ENCODE measurements around the gene ANO4. TPM values are rescaled to one million over a fixed set of nuclear protein-coding genes. Genes with fewer than 3 reads are reported as not detected.

ANO4 gene
- total and polyA plus RNA-seq, 8 donors = 0.37 TPM; not detected in 7

- Histone ChIP-seq H3K36me3 (no peaks in the 10 kb centered on the region), H3K9me3 (no peaks in the 10 kb centered on the region), H3K27ac (no peak overlapping the region), H3K4me1 (no peaks in the 10 kb centered on the region), H3K27me3 (no peaks in the 10 kb centered on the region), H3K4me3 (no peak overlapping the region)
- TF ChIP-seq CTCF (IDR thresholded peaks at IDR 0.05) = no peak
- TF ChIP-seq POLR2AphosphoS5 (IDR thresholded peaks at IDR 0.05) = no peak
- no peak for TF ChIP-seq EP300 (IDR thresholded peaks at IDR 0.05)
- no peak for TF ChIP-seq POLR2A (IDR thresholded peaks at IDR 0.05)
- no peak for DNase-seq
- WGBS, 5 donors = 0% methylated on average over 1 of the region's 1 CpG
- intact Hi-C loops (cut with DNase I; ENCODE audit: low total_unique reads) = no loop called here
Observed at GRCh38 chr12:101050631-101051030, 256.1 kb downstream of the ANO4 start.

- no peak for TF ChIP-seq EP300 (IDR thresholded peaks at IDR 0.05)
- TF ChIP-seq POLR2AphosphoS5 (IDR thresholded peaks at IDR 0.05) = no peak
- no peak for TF ChIP-seq CTCF (IDR thresholded peaks at IDR 0.05)
- no peak for TF ChIP-seq POLR2A (IDR thresholded peaks at IDR 0.05)
- no peak overlapping the region for H3K27ac ChIP-seq
- DNase-seq = no peak
- no peaks in the 10 kb centered on the region for H3K27me3 ChIP-seq
- no peaks in the 10 kb centered on the region for H3K36me3 ChIP-seq
- intact Hi-C loops (cut with DNase I; ENCODE audit: low total_unique reads) = no loop called here
- no peaks in the 10 kb centered on the region for H3K4me1 ChIP-seq
- no peaks in the 10 kb centered on the region for H3K9me3 ChIP-seq
- H3K4me3 ChIP-seq = no peak overlapping the region
Observed at GRCh38 chr12:101051151-101051550, 256.6 kb downstream of the ANO4 start.

- Histone ChIP-seq H3K9me3 (no peaks in the 10 kb centered on the region), H3K4me1 (no peaks in the 10 kb centered on the region), H3K27ac (no peak overlapping the region), H3K36me3 (no peaks in the 10 kb centered on the region), H3K4me3 (no peak overlapping the region), H3K27me3 (no peaks in the 10 kb centered on the region)
- DNase-seq = peak in 1 of 2 donors; percentile 68
- 26 to 45% (median 35%) methylated on average over 7 to 8 of the region's 8 CpGs for WGBS, 5 donors
- TF ChIP-seq CTCF (IDR thresholded peaks at IDR 0.05) (no peak), EP300 (IDR thresholded peaks at IDR 0.05) (no peak), POLR2AphosphoS5 (IDR thresholded peaks at IDR 0.05) (no peak)
- intact Hi-C loops (cut with DNase I; ENCODE audit: low total_unique reads) = no loop called here
Observed at GRCh38 chr12:101051901-101052550, 257.4 kb downstream of the ANO4 start.

GRCh38 chr12:101053203-101053602, 258.6 kb downstream of the ANO4 start:
- Histone ChIP-seq H3K4me1 (no peaks in the 10 kb centered on the region), H3K36me3 (no peaks in the 10 kb centered on the region), H3K27ac (no peak overlapping the region), H3K9me3 (no peaks in the 10 kb centered on the region), H3K4me3 (no peak overlapping the region), H3K27me3 (no peaks in the 10 kb centered on the region)
- intact Hi-C loops (cut with DNase I; ENCODE audit: low total_unique reads) = no loop called here
- no peak for DNase-seq
- TF ChIP-seq POLR2AphosphoS5 (IDR thresholded peaks at IDR 0.05) = no peak
- no peak for TF ChIP-seq EP300 (IDR thresholded peaks at IDR 0.05)
- no peak for TF ChIP-seq POLR2A (IDR thresholded peaks at IDR 0.05)
- no peak for TF ChIP-seq CTCF (IDR thresholded peaks at IDR 0.05)

All from stomach (tissue), 9 donors.